Natural killer cell (primary cell): ENCODE measurements around the gene PUDP. TPM values are rescaled to one million over a fixed set of nuclear protein-coding genes. Genes with fewer than 3 reads are reported as not detected.
A peak's percentile ranks its signal among the peaks of the same experiment; 100 is the strongest.

Experiments
- ATAC-seq, 3 donors: fragments of 150-1000 bp in 2 of 3; fragments of 200-7000 bp in 1 of 3; cut with Tn5 transposase; 1 replicate in 1 of 3; 2 replicates in 2 of 3; pipeline ENCODE4 v1.10.0; 2021; ENCODE audit warnings: mild to moderate bottlenecking in 2 of 3, moderate library complexity in 2 of 3
- DNase-seq, 2 donors: peaks; one replicate each; pipeline versions ENCODE4 v3.0.0 to v3.0.0-alpha.2; 2013 to 2021; ENCODE audit warnings: mixed read lengths in 1 of 2
- H3K27ac ChIP-seq: one replicate; pipeline ENCODE4 v1.5.1; 2013; ENCODE audit warnings: mild to moderate bottlenecking, low read length
- H3K27me3 ChIP-seq: one replicate; pipeline ENCODE4 v1.6.1; 2013; ENCODE audit warnings: low read length; ENCODE audit not compliant: control insufficient read depth, insufficient read depth
- H3K36me3 ChIP-seq: one replicate; pipeline ENCODE4 v1.6.1; 2013; ENCODE audit warnings: low read length; ENCODE audit not compliant: control insufficient read depth, insufficient read depth
- H3K4me1 ChIP-seq: one replicate; pipeline ENCODE4 v1.6.1; 2013; ENCODE audit warnings: low read length; ENCODE audit not compliant: control insufficient read depth, insufficient read depth
- H3K4me3 ChIP-seq: one replicate; pipeline ENCODE4 v1.5.1; 2013; ENCODE audit warnings: low read length
- H3K9me3 ChIP-seq: one replicate; pipeline ENCODE4 v1.6.1; 2013; ENCODE audit warnings: low read length; ENCODE audit not compliant: control insufficient read depth, insufficient read depth
- H3K27ac Mint-ChIP-seq, 2 donors: one replicate each; pipeline ENCODE4 v1.8.0; 2022; ENCODE audit warnings: mild to moderate bottlenecking in 2 of 2, mixed read lengths in 2 of 2, moderate library complexity in 1 of 2
- H3K27me3 Mint-ChIP-seq, 2 donors: one replicate each; pipeline ENCODE4 v1.8.0; 2022; ENCODE audit warnings: low read depth in 2 of 2, mixed read lengths in 2 of 2
- H3K36me3 Mint-ChIP-seq: one replicate; pipeline ENCODE4 v1.8.0; 2022; ENCODE audit warnings: mixed read lengths
- H3K4me1 Mint-ChIP-seq, 2 donors: one replicate each; pipeline ENCODE4 v1.8.0; 2022; ENCODE audit warnings: mixed read lengths in 2 of 2
- H3K4me3 Mint-ChIP-seq: one replicate; pipeline ENCODE4 v1.8.0; 2022; ENCODE audit warnings: mild to moderate bottlenecking, moderate library complexity, mixed read lengths
- H3K9me3 Mint-ChIP-seq, 2 donors: one replicate each; pipeline ENCODE4 v1.8.0; 2022; ENCODE audit warnings: mixed read lengths in 2 of 2
- CTCF ChIP-seq: fragments of 200-600 bp; IDR thresholded peaks from one replicate; pipeline ENCODE4 v1.8.0; 2022; ENCODE audit warnings: antibody characterized with exemption
- WGBS: methylation state at CpG from one replicate; pipeline ENCODE4 v1.1.7; 2013; ENCODE audit warnings: missing lambda C conversion rate; ENCODE audit not compliant: insufficient coverage; 5-methylcytosine and 5-hydroxymethylcytosine counted together
- intact Hi-C: fragments of 100-400 bp; cut with micrococcal nuclease; formaldehyde crosslinking; loops from one replicate; pipeline ENCODE4 v1.14.2; 2022
- total RNA-seq, 4 donors: library from RNA; stranded (reverse); fragments of 120-200 nt in 1 of 4; gene quantifications; one replicate each; pipeline versions ENCODE4 v1.2.3 to v1.2.4, GENCODE V29; 2013 to 2022

Gene PUDP
- total RNA-seq, 3 donors from 2014 or later (not counting 1 experiment from before 2014, with no cell fraction given) = 5.4 to 11.4 (median 5.6) TPM

DNA sequence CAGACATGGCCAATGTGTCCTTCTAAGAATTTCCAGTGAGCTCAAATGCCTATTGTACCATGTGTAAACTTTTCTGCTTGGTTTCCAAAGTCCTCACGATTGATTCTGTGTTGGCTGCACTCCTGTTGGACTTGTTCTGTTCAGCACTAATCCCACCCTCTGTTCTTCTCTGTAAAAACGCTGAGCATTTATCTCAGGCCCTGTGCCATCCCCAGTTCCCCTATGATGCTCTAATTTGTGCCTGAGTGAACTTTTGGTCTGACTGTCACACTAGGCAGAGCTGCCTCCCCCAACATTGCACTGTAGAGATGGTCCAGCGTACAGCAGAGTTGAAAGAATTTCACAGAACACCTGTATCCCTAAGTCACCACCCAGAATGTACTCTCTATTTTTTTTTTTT is 76.6 kb downstream of the PUDP start:
- DNase-seq (no peak), ATAC-seq (no peak)
- Mint-ChIP-seq H3K36me3 (no peaks in the 10 kb centered on the region), H3K4me3 (no peak overlapping the region), H3K4me1 (peaks cover 43 to 56% of the 10 kb centered on the region in 2 donors), H3K27me3 (no peaks in the 10 kb centered on the region), H3K9me3 (no peaks in the 10 kb centered on the region), H3K27ac (peak overlapping the region in 1 of 2 donors; percentile 4)
- H3K36me3 ChIP-seq = no peaks in the 10 kb centered on the region
- no peaks in the 10 kb centered on the region for H3K9me3 ChIP-seq
- H3K4me3 ChIP-seq = no peak overlapping the region
- WGBS = 81% methylated on average over 3 of the region's 3 CpGs
- H3K27ac ChIP-seq = no peak overlapping the region
- intact Hi-C loops = no loop called here
- no peaks in the 10 kb centered on the region for H3K27me3 ChIP-seq
- TF ChIP-seq CTCF = no peak
- peaks cover 34% of the 10 kb centered on the region for H3K4me1 ChIP-seq

- intact Hi-C loops = no loop called here
Measured at GRCh38 chrX:7069556-7069955, 78.4 kb downstream of the PUDP start.

DNA sequence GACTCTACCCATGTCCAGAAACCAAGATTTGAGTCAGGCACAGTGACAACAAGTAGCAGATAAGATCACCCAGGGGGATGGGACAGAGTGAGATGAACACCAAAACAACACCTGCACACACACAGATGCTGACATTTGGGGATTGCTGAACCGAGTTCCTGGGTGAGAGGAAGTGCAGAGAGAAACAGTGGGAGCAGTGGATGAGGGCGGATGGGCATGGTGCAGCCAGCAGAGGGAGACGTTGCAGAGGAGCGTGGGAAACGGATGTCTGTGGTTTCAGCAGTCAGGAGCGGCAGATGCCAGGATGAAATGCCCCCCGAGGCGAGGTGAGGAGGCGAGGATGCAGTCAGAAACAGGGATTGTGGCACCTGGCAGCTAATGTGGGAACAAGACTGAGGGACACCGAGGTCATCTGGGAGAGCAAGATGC is 79.0 kb downstream of the PUDP start:
- H3K4me3 Mint-ChIP-seq = peak overlapping the region; percentile 63
- Histone ChIP-seq H3K4me1 (peaks cover 13% of the 10 kb centered on the region), H3K27me3 (no peaks in the 10 kb centered on the region), H3K9me3 (no peaks in the 10 kb centered on the region), H3K27ac (no peak overlapping the region), H3K36me3 (no peaks in the 10 kb centered on the region), H3K4me3 (no peak overlapping the region)
- peaks cover 26 to 34% of the 10 kb centered on the region in 2 donors for H3K4me1 Mint-ChIP-seq
- TF ChIP-seq CTCF = no peak
- no peaks in the 10 kb centered on the region for H3K36me3 Mint-ChIP-seq
- intact Hi-C loops = no loop called here
- H3K27me3 Mint-ChIP-seq = no peaks in the 10 kb centered on the region
- peak in 1 of 2 donors; percentile 47 for DNase-seq
- peak overlapping the region; percentile 60 to 78 for H3K27ac Mint-ChIP-seq
- ATAC-seq = peak in 1 of 3 donors; percentile 48
- WGBS = 29% methylated on average over 10 of the region's 10 CpGs
- no peaks in the 10 kb centered on the region for H3K9me3 Mint-ChIP-seq

More at GRCh38 chrX:7069556-7069955, 78.4 kb downstream of the PUDP start:
- Mint-ChIP-seq H3K27ac (peak overlapping the region; percentile 60 to 78), H3K36me3 (no peaks in the 10 kb centered on the region), H3K4me3 (no peak overlapping the region), H3K27me3 (no peaks in the 10 kb centered on the region), H3K4me1 (peaks cover 30 to 41% of the 10 kb centered on the region in 2 donors), H3K9me3 (no peaks in the 10 kb centered on the region)
- no peaks in the 10 kb centered on the region for H3K9me3 ChIP-seq
- WGBS = 87% methylated on average over 2 of the region's 2 CpGs
- DNase-seq = no peak
- H3K4me3 ChIP-seq = no peak overlapping the region
- no peaks in the 10 kb centered on the region for H3K27me3 ChIP-seq
- H3K36me3 ChIP-seq = no peaks in the 10 kb centered on the region
- ATAC-seq = no peak
- H3K4me1 ChIP-seq = peaks cover 16% of the 10 kb centered on the region
- no peak overlapping the region for H3K27ac ChIP-seq
- TF ChIP-seq CTCF = no peak

DNA sequence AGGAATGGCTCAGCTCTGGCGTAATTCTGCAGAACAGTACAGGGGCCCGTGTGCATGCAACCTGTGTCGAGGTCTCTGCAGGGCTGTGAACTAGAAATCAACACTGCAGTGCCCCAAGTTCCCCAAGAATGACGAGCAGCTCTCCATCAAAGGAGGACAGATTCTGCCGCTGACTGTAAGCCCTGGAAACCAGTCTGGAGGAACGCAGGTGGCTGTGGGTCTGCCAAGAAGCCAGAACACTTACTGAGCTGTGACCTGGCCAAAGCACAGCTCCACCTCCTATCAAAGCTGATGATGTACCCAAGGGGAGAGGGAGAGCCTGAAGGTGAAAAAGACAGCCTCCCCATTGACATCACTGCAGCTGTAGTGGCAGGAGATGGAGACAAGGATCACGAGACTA is 80.7 kb downstream of the PUDP start:
- Mint-ChIP-seq H3K27me3 (no peaks in the 10 kb centered on the region), H3K27ac (no peak overlapping the region)
- H3K4me1 ChIP-seq = peaks cover 14% of the 10 kb centered on the region

More for the DNA sequence above, 80.7 kb downstream of the PUDP start:
- intact Hi-C loops = no loop called here
- Histone ChIP-seq H3K27me3 (no peaks in the 10 kb centered on the region), H3K27ac (no peak overlapping the region), H3K4me3 (no peak overlapping the region), H3K9me3 (no peaks in the 10 kb centered on the region), H3K36me3 (no peaks in the 10 kb centered on the region)
- WGBS = 98% methylated on average over 6 of the region's 7 CpGs
- ATAC-seq = no peak
- H3K4me1 Mint-ChIP-seq = peaks cover 34 to 43% of the 10 kb centered on the region in 2 donors
- no peak overlapping the region for H3K4me3 Mint-ChIP-seq
- no peaks in the 10 kb centered on the region for H3K9me3 Mint-ChIP-seq
- TF ChIP-seq CTCF = no peak
- no peaks in the 10 kb centered on the region for H3K36me3 Mint-ChIP-seq
- DNase-seq = no peak
